ENCODE data around the gene CDK5. TPM values are rescaled to one million over a fixed set of nuclear protein-coding genes. Genes with fewer than 3 reads are reported as not detected.

The CDK5 gene
- total RNA-seq, 2 donors from 2014 or later = 22.2 to 25.2 TPM

- no peaks in the 10 kb centered on the region for H3K9me3 ChIP-seq (ENCODE audit: control insufficient read depth, low read length)
- WGBS, 2 experiments (ENCODE audit: insufficient coverage in 1 of 2, insufficient read length in 1 of 2) = 91% methylated on average over 6 to 8 of the region's 8 CpGs
- Mint-ChIP-seq H3K4me1 (peaks cover 24% of the 10 kb centered on the region), H3K27me3 (ENCODE audit: insufficient read depth) (peaks cover 95% of the 10 kb centered on the region), H3K9me3 (peaks cover 3% of the 10 kb centered on the region), H3K4me3 (no peak overlapping the region), H3K36me3 (ENCODE audit: low read depth) (no peaks in the 10 kb centered on the region), H3K27ac (no peak overlapping the region)
- no peak overlapping the region for H3K27ac ChIP-seq (ENCODE audit: low read depth, low read length)
- no peak for TF ChIP-seq CTCF (conservative IDR thresholded peaks at IDR 0.05)
- H3K36me3 ChIP-seq (ENCODE audit: control insufficient read depth, insufficient read depth, low read length) = no peaks in the 10 kb centered on the region
- H3K27me3 ChIP-seq (ENCODE audit: control insufficient read depth, insufficient read depth, low read length, poor library complexity, severe bottlenecking) = peaks cover 46% of the 10 kb centered on the region
- H3K9ac ChIP-seq (ENCODE audit: extremely low read depth, low read length, poor library complexity, severe bottlenecking) = no peak overlapping the region
- no peak for DNase-seq
- no peaks in the 10 kb centered on the region for H3K4me1 ChIP-seq (ENCODE audit: control insufficient read depth, insufficient read depth, low read length)
- H3K4me3 ChIP-seq (ENCODE audit: low read length) = no peak overlapping the region
Measured at GRCh38 chr7:151016505-151016904, 41.2 kb downstream of the CDK5 start.

GRCh38 chr7:151015967-151016366, 41.7 kb downstream of the CDK5 start:
- H3K27me3 Mint-ChIP-seq (ENCODE audit: insufficient read depth) = peaks cover 91% of the 10 kb centered on the region
- H3K4me3 Mint-ChIP-seq = no peak overlapping the region
- 87 to 100% methylated on average over 2 to 5 of the region's 5 CpGs for WGBS, 2 experiments (ENCODE audit: insufficient coverage in 1 of 2, insufficient read length in 1 of 2)

GRCh38 chr7:151014950-151015349, 42.7 kb downstream of the CDK5 start:
- 90 to 91% methylated on average over 8 of the region's 8 CpGs for WGBS, 2 experiments (ENCODE audit: insufficient coverage in 1 of 2, insufficient read length in 1 of 2)
- Histone ChIP-seq H3K9ac (ENCODE audit: extremely low read depth, low read length, poor library complexity, severe bottlenecking) (no peak overlapping the region), H3K27me3 (ENCODE audit: control insufficient read depth, insufficient read depth, low read length, poor library complexity, severe bottlenecking) (peaks cover 34% of the 10 kb centered on the region), H3K36me3 (ENCODE audit: control insufficient read depth, insufficient read depth, low read length) (no peaks in the 10 kb centered on the region), H3K9me3 (ENCODE audit: control insufficient read depth, low read length) (no peaks in the 10 kb centered on the region), H3K27ac (ENCODE audit: low read depth, low read length) (no peak overlapping the region), H3K4me3 (ENCODE audit: low read length) (no peak overlapping the region), H3K4me1 (ENCODE audit: control insufficient read depth, insufficient read depth, low read length) (peaks cover 6% of the 10 kb centered on the region)
- no peak for DNase-seq
- Mint-ChIP-seq H3K27ac (no peak overlapping the region), H3K27me3 (ENCODE audit: insufficient read depth) (peaks cover 86% of the 10 kb centered on the region), H3K9me3 (peaks cover 3% of the 10 kb centered on the region), H3K36me3 (ENCODE audit: low read depth) (no peaks in the 10 kb centered on the region), H3K4me3 (no peak overlapping the region), H3K4me1 (peaks cover 21% of the 10 kb centered on the region)
- TF ChIP-seq CTCF (conservative IDR thresholded peaks at IDR 0.05) = no peak

More at GRCh38 chr7:151015967-151016366, 41.7 kb downstream of the CDK5 start:
- H3K27ac Mint-ChIP-seq = no peak overlapping the region
- peaks cover 3% of the 10 kb centered on the region for H3K9me3 Mint-ChIP-seq
- Histone ChIP-seq H3K36me3 (ENCODE audit: control insufficient read depth, insufficient read depth, low read length) (no peaks in the 10 kb centered on the region), H3K4me3 (ENCODE audit: low read length) (no peak overlapping the region), H3K9me3 (ENCODE audit: control insufficient read depth, low read length) (no peaks in the 10 kb centered on the region), H3K4me1 (ENCODE audit: control insufficient read depth, insufficient read depth, low read length) (no peaks in the 10 kb centered on the region), H3K27me3 (ENCODE audit: control insufficient read depth, insufficient read depth, low read length, poor library complexity, severe bottlenecking) (peaks cover 45% of the 10 kb centered on the region), H3K27ac (ENCODE audit: low read depth, low read length) (no peak overlapping the region), H3K9ac (ENCODE audit: extremely low read depth, low read length, poor library complexity, severe bottlenecking) (no peak overlapping the region)
- TF ChIP-seq CTCF (conservative IDR thresholded peaks at IDR 0.05) = no peak
- no peaks in the 10 kb centered on the region for H3K36me3 Mint-ChIP-seq (ENCODE audit: low read depth)
- DNase-seq = no peak
- H3K4me1 Mint-ChIP-seq = peaks cover 24% of the 10 kb centered on the region

Measured in endodermal cell (in vitro differentiated cells).